Hepatocyte (in vitro differentiated cells): ENCODE data around the gene JAG1. TPM values are rescaled to one million over a fixed set of nuclear protein-coding genes. Genes with fewer than 3 reads are reported as not detected.
A peak's percentile ranks its signal among the peaks of the same experiment; 100 is the strongest.

Experiments used
- DNase-seq: peaks from one replicate; pipeline ENCODE4 v3.0.0-alpha.2; 2016; ENCODE audit warnings: low spot score
- H2AFZ ChIP-seq: fragments of 200-600 bp; sonication (generic); 2 replicates; pipeline ENCODE4 v1.6.0; 2016; ENCODE audit warnings: antibody characterized with exemption, mild to moderate bottlenecking
- H3K27ac ChIP-seq: fragments of 200-600 bp; sonication (generic); 2 replicates; pipeline ENCODE4 v1.5.1; 2016; ENCODE audit warnings: mild to moderate bottlenecking
- H3K27me3 ChIP-seq: fragments of 200-600 bp; sonication (generic); 2 replicates; pipeline ENCODE4 v1.6.1; 2016
- H3K36me3 ChIP-seq: fragments of 200-600 bp; sonication (generic); replicated peaks from 2 replicates; pipeline ENCODE4 v1.5.1; 2016; ENCODE audit warnings: low read depth; ENCODE audit not compliant: insufficient read depth
- H3K4me1 ChIP-seq: fragments of 200-600 bp; sonication (generic); 2 replicates; pipeline ENCODE4 v1.5.1; 2016; ENCODE audit warnings: mild to moderate bottlenecking, moderate library complexity; ENCODE audit not compliant: insufficient read depth
- H3K4me2 ChIP-seq: fragments of 200-600 bp; sonication (generic); 2 replicates; pipeline ENCODE4 v1.6.0; 2016
- H3K4me3 ChIP-seq: fragments of 200-600 bp; sonication (generic); 2 replicates; pipeline ENCODE4 v1.5.1; 2016; ENCODE audit warnings: mild to moderate bottlenecking
- H3K79me2 ChIP-seq: fragments of 200-600 bp; sonication (generic); 2 replicates; pipeline ENCODE4 v1.6.0; 2017; ENCODE audit warnings: mild to moderate bottlenecking
- H3K9me2 ChIP-seq: fragments of 200-600 bp; sonication (generic); replicated peaks from 2 replicates; pipeline ENCODE4 v1.6.0; 2017; ENCODE audit warnings: mild to moderate bottlenecking; ENCODE audit not compliant: insufficient read depth
- H3K9me3 ChIP-seq: fragments of 200-600 bp; sonication (generic); 2 replicates; pipeline ENCODE4 v1.5.1; 2016; ENCODE audit warnings: low read depth, mild to moderate bottlenecking
- H4K20me1 ChIP-seq: fragments of 200-600 bp; sonication (generic); 2 replicates; pipeline ENCODE4 v1.6.0; 2016; ENCODE audit warnings: mild to moderate bottlenecking; ENCODE audit not compliant: insufficient read depth, poor library complexity, severe bottlenecking
- CTCF ChIP-seq: fragments of 200-600 bp; sonication (generic); IDR thresholded peaks from 2 replicates; pipeline ENCODE4 v1.5.1; 2016; ENCODE audit warnings: antibody characterized with exemption, mild to moderate bottlenecking; ENCODE audit not compliant: poor library complexity
- EZH2 ChIP-seq: fragments of 200-600 bp; sonication (generic); IDR thresholded peaks from 2 replicates; pipeline ENCODE4 v1.6.1; 2016; ENCODE audit warnings: antibody characterized with exemption, mild to moderate bottlenecking, borderline replicate concordance
- EZH2phosphoT487 ChIP-seq: fragments of 200-600 bp; sonication (generic); IDR thresholded peaks from one replicate; pipeline ENCODE4 v1.6.1; 2018; ENCODE audit warnings: antibody characterized with exemption, mild to moderate bottlenecking, low read depth, moderate library complexity; ENCODE audit not compliant: unreplicated experiment, severe bottlenecking
- WGBS: methylation state at CpG from one replicate; pipeline ENCODE4 v1.1.6; 2016; ENCODE audit warnings: low lambda C conversion rate; ENCODE audit errors: missing lambda C conversion rate; 5-methylcytosine and 5-hydroxymethylcytosine counted together
- polyA plus RNA-seq: library from polyadenylated mRNA; unstranded; fragments of >200 nt; fragmentation: Nextera tagmentation; extraction: Ambion mirVana; gene quantifications from 2 replicates; pipeline ENCODE4 v1.2.1, GENCODE V29; 2016
- total RNA-seq: library from RNA; depleted of rRNA; stranded (reverse); fragments of >200 nt; gene quantifications from 2 replicates; pipeline ENCODE4 v1.2.3, GENCODE V29; 2014

JAG1 gene
- total and polyA plus RNA-seq, 2 experiments from 2014 or later, result 21.0 to 51.5 TPM

DNA sequence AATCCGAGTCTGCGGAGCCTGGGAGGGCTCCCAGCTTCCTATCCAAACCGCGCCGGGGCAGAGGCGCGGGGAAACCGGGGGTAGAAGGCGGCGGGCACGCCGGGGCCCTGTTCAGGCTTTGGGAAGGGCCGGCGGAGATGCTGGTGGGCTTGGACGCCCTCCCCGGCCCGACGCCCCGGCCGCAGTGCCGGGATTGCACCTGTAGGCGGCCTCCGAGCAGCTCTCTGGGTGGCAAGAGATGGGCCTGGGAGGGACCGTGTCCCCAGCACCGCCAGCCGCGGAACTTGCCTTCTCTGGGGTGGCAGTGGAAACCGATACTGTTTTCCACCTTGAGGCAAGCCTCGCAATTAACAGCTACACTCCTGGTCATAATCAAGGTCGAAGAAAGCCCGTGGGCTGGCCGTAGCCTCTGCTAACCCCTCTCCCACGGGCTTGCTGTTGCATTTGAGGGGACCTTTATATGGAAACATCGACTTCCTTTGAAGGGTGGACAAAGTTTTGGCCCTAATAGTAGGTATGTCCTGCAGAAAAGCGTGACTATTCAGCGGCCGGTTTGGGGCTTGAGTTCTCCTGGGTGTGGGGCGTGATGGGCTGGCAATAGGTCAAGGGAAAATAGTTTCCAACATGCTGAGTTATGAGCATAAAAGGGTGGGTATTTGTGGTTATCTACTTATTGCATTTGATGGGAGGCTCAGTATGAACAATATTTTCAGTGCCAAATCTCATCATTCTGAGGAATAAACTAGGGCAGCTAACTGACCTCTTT lies 1.1 kb upstream of the JAG1 start:
- H3K27me3 ChIP-seq, result no peaks in the 10 kb centered on the region
- peak overlapping the region; percentile 81 for H3K4me3 ChIP-seq
- peaks cover 13% of the 10 kb centered on the region for H3K4me1 ChIP-seq
- H3K9me2 ChIP-seq, result no peaks in the 10 kb centered on the region
- peak overlapping the region; percentile 95 for H3K4me2 ChIP-seq
- WGBS, result 6% methylated on average over 34 of the region's 38 CpGs
- peak overlapping the region; percentile 95 for H2AFZ ChIP-seq
- H3K9me3 ChIP-seq, result no peaks in the 10 kb centered on the region
- peak overlapping the region; percentile 100 for H3K27ac ChIP-seq
- no peaks in the 10 kb centered on the region for H3K36me3 ChIP-seq
- no peak for TF ChIP-seq EZH2phosphoT487
- no peak for TF ChIP-seq EZH2
- peak; percentile 82 for TF ChIP-seq CTCF
- H4K20me1 ChIP-seq, result peaks cover 14% of the 10 kb centered on the region
- peaks cover 35% of the 10 kb centered on the region for H3K79me2 ChIP-seq
- peak; percentile 92 for DNase-seq

- peaks cover 22% of the 10 kb centered on the region for H4K20me1 ChIP-seq
- no peaks in the 10 kb centered on the region for H3K27me3 ChIP-seq
- H3K4me1 ChIP-seq, result peaks cover 14% of the 10 kb centered on the region
- H3K4me2 ChIP-seq, result peak overlapping the region; percentile 95
- TF ChIP-seq EZH2 (no peak), EZH2phosphoT487 (no peak), CTCF (no peak)
- H3K4me3 ChIP-seq, result peak overlapping the region; percentile 51
- 2% methylated on average over 67 of the region's 73 CpGs for WGBS
- DNase-seq, result peak; percentile 56
- peaks cover 50% of the 10 kb centered on the region for H3K79me2 ChIP-seq
- no peaks in the 10 kb centered on the region for H3K36me3 ChIP-seq
- H3K9me2 ChIP-seq, result no peaks in the 10 kb centered on the region
- peak overlapping the region; percentile 40 for H2AFZ ChIP-seq
- H3K9me3 ChIP-seq, result no peaks in the 10 kb centered on the region
- H3K27ac ChIP-seq, result peak overlapping the region; percentile 100
Observed at GRCh38 chr20:10673176-10673841, 490 bp downstream of the JAG1 start.

- Histone ChIP-seq H3K36me3 (no peaks in the 10 kb centered on the region), H3K9me2 (no peaks in the 10 kb centered on the region), H3K27me3 (no peaks in the 10 kb centered on the region), H3K9me3 (no peaks in the 10 kb centered on the region), H3K4me2 (peak overlapping the region; percentile 95), H3K27ac (peak overlapping the region; percentile 100), H3K79me2 (peaks cover 57% of the 10 kb centered on the region), H2AFZ (peak overlapping the region; percentile 40), H3K4me3 (peak overlapping the region; percentile 51), H3K4me1 (peaks cover 14% of the 10 kb centered on the region), H4K20me1 (peaks cover 22% of the 10 kb centered on the region)
- DNase-seq, result peak; percentile 70
- 1% methylated on average over 47 of the region's 47 CpGs for WGBS
- TF ChIP-seq CTCF (no peak), EZH2 (no peak), EZH2phosphoT487 (no peak)
Observed at GRCh38 chr20:10672624-10673127, 1.1 kb downstream of the JAG1 start.
